ENCODE measurements around the gene ATG7.

DNA sequence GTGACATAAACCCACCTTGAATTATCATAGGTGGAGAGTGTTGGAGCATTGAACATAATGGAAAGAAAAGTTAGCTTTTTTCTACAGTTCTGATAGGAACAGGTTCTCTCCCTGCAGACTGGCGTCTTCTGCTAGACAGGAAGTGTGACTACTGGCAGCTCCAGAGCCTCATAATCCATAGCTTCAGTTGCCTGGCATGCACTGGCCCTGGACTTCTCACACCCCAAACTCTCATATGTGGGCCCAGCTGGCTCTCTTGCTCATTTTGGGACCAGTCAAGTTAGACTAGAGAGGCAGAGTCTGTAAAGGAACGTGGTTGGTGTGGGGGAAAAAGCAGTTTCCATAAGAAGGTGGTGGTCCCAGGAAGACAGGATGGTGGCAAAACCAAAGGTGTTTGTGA is 191.4 kb downstream of the ATG7 start:
- TF ChIP-seq, protein P1, sequence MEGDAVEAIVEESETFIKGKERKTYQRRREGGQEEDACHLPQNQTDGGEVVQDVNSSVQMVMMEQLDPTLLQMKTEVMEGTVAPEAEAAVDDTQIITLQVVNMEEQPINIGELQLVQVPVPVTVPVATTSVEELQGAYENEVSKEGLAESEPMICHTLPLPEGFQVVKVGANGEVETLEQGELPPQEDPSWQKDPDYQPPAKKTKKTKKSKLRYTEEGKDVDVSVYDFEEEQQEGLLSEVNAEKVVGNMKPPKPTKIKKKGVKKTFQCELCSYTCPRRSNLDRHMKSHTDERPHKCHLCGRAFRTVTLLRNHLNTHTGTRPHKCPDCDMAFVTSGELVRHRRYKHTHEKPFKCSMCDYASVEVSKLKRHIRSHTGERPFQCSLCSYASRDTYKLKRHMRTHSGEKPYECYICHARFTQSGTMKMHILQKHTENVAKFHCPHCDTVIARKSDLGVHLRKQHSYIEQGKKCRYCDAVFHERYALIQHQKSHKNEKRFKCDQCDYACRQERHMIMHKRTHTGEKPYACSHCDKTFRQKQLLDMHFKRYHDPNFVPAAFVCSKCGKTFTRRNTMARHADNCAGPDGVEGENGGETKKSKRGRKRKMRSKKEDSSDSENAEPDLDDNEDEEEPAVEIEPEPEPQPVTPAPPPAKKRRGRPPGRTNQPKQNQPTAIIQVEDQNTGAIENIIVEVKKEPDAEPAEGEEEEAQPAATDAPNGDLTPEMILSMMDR (IDR thresholded peaks at IDR 0.05; ENCODE audit: insufficient read depth, low read length, poor library complexity, severe bottlenecking), result no peak
- TF ChIP-seq EZH2phosphoT487 (conservative IDR thresholded peaks at IDR 0.05; ENCODE audit: low read length), result no peak

Measured in SU-DHL-6 (cell line).